ENCODE data around the gene CYLD. TPM values are rescaled to one million over a fixed set of nuclear protein-coding genes. Genes with fewer than 3 reads are reported as not detected.

CYLD gene
- total RNA-seq, 4 donors from 2014 or later: 17.6 to 65.8 (median 45.1) TPM

DNA sequence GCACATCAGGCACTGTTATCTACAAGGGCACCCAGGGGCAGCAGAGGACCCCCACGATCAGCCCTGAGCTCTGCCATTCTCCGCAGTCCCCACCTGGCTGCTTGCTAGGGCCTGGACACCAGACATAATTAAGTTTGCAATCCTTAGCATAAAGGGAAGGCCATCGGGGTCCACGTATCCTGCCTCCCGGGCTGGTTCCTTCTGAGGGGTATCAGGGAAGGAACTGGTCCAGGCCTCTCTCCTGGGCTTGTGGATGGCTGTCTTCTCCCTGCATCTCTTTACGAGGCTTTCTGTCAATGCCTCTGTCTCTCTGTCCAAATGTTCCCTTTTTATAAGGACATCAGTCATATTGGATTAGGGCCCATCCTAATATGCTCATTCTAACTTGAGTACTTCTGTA lies 77.8 kb downstream of the CYLD start:
- intact Hi-C loops (cut with DNase I; ENCODE audit: low total_unique reads): no loop called here
- Histone ChIP-seq H3K36me3 (no peaks in the 10 kb centered on the region), H3K27ac (no peak overlapping the region), H3K27me3 (no peaks in the 10 kb centered on the region), H3K9me3 (no peaks in the 10 kb centered on the region), H3K4me3 (no peak overlapping the region), H3K4me1 (no peaks in the 10 kb centered on the region)
- no peak for DNase-seq
- TF ChIP-seq, protein P1, sequence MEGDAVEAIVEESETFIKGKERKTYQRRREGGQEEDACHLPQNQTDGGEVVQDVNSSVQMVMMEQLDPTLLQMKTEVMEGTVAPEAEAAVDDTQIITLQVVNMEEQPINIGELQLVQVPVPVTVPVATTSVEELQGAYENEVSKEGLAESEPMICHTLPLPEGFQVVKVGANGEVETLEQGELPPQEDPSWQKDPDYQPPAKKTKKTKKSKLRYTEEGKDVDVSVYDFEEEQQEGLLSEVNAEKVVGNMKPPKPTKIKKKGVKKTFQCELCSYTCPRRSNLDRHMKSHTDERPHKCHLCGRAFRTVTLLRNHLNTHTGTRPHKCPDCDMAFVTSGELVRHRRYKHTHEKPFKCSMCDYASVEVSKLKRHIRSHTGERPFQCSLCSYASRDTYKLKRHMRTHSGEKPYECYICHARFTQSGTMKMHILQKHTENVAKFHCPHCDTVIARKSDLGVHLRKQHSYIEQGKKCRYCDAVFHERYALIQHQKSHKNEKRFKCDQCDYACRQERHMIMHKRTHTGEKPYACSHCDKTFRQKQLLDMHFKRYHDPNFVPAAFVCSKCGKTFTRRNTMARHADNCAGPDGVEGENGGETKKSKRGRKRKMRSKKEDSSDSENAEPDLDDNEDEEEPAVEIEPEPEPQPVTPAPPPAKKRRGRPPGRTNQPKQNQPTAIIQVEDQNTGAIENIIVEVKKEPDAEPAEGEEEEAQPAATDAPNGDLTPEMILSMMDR (IDR thresholded peaks at IDR 0.05): no peak
- no peak for TF ChIP-seq POLR2A (IDR thresholded peaks at IDR 0.05)

DNA sequence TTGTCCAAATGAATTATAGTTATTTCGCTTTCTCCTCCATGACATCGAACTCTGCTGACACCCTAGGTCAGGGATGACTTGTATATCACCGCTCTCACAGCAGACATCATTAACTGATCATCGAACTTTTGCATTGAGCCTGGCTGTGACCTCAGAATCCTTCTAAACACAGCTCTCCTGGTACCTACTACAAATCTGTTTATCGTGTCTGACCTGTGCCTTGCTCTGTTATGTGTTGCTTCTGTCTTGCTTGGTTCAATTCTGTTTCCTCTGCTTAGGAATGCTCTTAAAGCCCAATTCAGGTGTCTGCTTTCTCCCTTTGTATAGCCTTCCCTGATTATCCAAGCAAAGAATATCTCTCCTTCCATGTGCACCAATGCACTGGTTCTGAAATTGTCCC lies 78.3 kb downstream of the CYLD start:
- no peak for DNase-seq
- Histone ChIP-seq H3K9me3 (no peaks in the 10 kb centered on the region), H3K4me3 (no peak overlapping the region), H3K4me1 (no peaks in the 10 kb centered on the region), H3K27me3 (no peaks in the 10 kb centered on the region), H3K36me3 (no peaks in the 10 kb centered on the region), H3K27ac (no peak overlapping the region)
- intact Hi-C loops (cut with DNase I; ENCODE audit: low total_unique reads): no loop called here
- TF ChIP-seq, protein P1 (IDR thresholded peaks at IDR 0.05): no peak
- no peak for TF ChIP-seq POLR2A (IDR thresholded peaks at IDR 0.05)

DNA sequence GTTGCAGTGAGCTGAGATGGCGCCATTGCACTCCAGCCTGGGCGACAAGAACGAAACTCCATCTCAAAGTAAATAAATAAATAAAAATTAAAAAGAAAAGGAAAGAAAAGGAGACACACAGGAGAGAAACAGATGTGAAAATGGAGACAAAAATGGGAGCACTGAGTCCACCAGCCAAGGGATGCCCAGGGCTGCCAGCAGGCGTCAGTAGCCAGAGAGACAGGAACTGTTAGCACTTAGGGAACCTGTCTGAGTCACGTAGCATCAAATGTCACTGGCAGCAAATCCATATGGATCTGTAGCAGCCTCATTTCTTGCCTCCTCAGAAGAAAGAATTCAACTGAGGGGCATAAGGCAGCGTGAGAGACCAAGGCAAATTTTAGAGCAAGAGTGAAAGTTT lies 79.7 kb downstream of the CYLD start:
- TF ChIP-seq, protein P1 (IDR thresholded peaks at IDR 0.05): no peak
- TF ChIP-seq POLR2A (IDR thresholded peaks at IDR 0.05): no peak
- no peaks in the 10 kb centered on the region for H3K36me3 ChIP-seq
- no peak overlapping the region for H3K27ac ChIP-seq
- DNase-seq: no peak
- no peaks in the 10 kb centered on the region for H3K4me1 ChIP-seq
- intact Hi-C loops (cut with DNase I; ENCODE audit: low total_unique reads): no loop called here
- no peak overlapping the region for H3K4me3 ChIP-seq
- H3K27me3 ChIP-seq: no peaks in the 10 kb centered on the region
- H3K9me3 ChIP-seq: no peaks in the 10 kb centered on the region

DNA sequence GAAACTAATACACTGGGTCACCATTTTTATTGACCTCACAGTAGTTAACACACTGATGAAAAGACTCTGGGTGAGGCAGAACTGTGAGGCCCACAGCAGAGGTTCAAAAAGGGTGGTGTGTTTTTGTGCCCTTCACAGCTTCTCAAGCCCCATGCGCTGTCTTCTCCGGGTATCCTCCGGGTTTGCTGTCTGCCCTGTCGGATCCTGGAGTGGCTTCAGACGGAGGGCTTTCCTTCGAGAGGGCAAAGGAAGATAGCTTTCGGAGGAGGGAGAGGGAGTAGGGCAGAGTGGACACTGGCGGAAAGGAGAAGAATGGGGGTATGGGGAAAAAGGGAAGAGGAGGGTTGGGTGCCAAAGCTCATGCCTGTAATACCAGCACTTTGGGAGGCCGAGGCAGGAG lies 80.8 kb downstream of the CYLD start:
- Histone ChIP-seq H3K27me3 (no peaks in the 10 kb centered on the region), H3K4me3 (no peak overlapping the region), H3K27ac (no peak overlapping the region), H3K36me3 (no peaks in the 10 kb centered on the region), H3K4me1 (no peaks in the 10 kb centered on the region), H3K9me3 (no peaks in the 10 kb centered on the region)
- intact Hi-C loops (cut with DNase I; ENCODE audit: low total_unique reads): no loop called here
- DNase-seq: no peak
- TF ChIP-seq, protein P1 (IDR thresholded peaks at IDR 0.05): no peak
- no peak for TF ChIP-seq POLR2A (IDR thresholded peaks at IDR 0.05)

DNA sequence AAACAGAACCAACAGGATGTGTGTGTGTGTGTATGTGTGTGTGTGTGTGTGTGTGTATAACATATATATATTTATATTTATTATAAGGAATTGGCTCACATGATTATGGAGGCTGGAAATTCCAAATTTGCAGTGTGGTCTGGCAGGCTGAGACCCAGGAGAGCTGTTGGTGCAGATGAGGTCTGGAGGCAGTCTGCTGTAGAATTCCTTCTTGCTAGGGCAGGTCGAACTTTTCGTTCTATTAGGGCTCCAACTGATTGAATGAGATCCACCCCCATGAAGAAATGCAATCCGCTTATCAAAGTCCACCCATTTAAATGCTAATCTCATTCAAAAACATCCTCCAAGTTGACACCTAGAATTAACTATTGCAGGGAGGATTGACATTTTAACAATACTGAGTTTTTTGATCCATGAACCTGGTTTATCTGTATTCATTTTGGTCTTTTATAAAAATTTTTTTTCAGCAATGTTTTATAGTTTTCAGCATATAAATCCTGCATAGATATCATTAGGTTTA lies 85.0 kb downstream of the CYLD start:
- H3K4me1 ChIP-seq: no peaks in the 10 kb centered on the region
- no peaks in the 10 kb centered on the region for H3K9me3 ChIP-seq
- intact Hi-C loops (cut with DNase I; ENCODE audit: low total_unique reads): no loop called here
- DNase-seq: no peak
- H3K4me3 ChIP-seq: no peak overlapping the region
- H3K36me3 ChIP-seq: no peaks in the 10 kb centered on the region
- H3K27ac ChIP-seq: no peak overlapping the region
- no peaks in the 10 kb centered on the region for H3K27me3 ChIP-seq
- no peak for TF ChIP-seq POLR2A (IDR thresholded peaks at IDR 0.05)
- TF ChIP-seq, protein P1 (IDR thresholded peaks at IDR 0.05): no peak
